Ascending aorta (tissue), 2 donors: Measurements from ENCODE around the gene ROR1. TPM values are rescaled to one million over a fixed set of nuclear protein-coding genes. Genes with fewer than 3 reads are reported as not detected.

Experiments
- DNase-seq, 2 donors: peaks; one replicate each; pipeline ENCODE4 v3.0.0-alpha.2; 2019; ENCODE audit warnings: low spot score in 2 of 2
- H3K27ac ChIP-seq, 2 donors: fragments of 200-600 bp; sonication (generic); one replicate each; pipeline ENCODE4 v1.5.1; 2016 to 2017; ENCODE audit warnings: mild to moderate bottlenecking in 1 of 2
- H3K27me3 ChIP-seq: fragments of 200-600 bp; sonication (generic); one replicate; pipeline ENCODE4 v1.5.1; 2017
- H3K36me3 ChIP-seq, 2 donors: fragments of 200-600 bp; sonication (generic); one replicate each; pipeline ENCODE4 v1.5.1; 2016
- H3K4me1 ChIP-seq, 2 donors: fragments of 200-600 bp; sonication (generic); one replicate each; pipeline ENCODE4 v1.5.1; 2016 to 2017; ENCODE audit warnings: mild to moderate bottlenecking in 1 of 2
- H3K4me3 ChIP-seq, 2 donors: fragments of 200-600 bp; sonication (generic); one replicate each; pipeline ENCODE4 v1.5.1; 2016 to 2017; ENCODE audit warnings: mild to moderate bottlenecking in 1 of 2
- H3K9me3 ChIP-seq, 2 donors: fragments of 200-600 bp; sonication (generic); one replicate each; pipeline ENCODE4 v1.5.1; 2016
- intact Hi-C: fragments of 100-400 bp; cut with DNase I; formaldehyde crosslinking; loops from one replicate; pipeline ENCODE4 v1.15.1; 2023
- total RNA-seq: library from RNA; depleted of rRNA; stranded (reverse); fragments of >200 nt; gene quantifications from one replicate; pipeline ENCODE4 v1.1.0, GENCODE V29; 2016
- TF ChIP-seq, protein P1 (sequence below), 3 experiments: fragments of 200-600 bp in 2 of 3; fragments of 450-650 bp in 1 of 3; sonication (generic) in 2 of 3; IDR thresholded peaks; one replicate each; pipeline ENCODE4 v1.5.1; 2016 to 2019; ENCODE audit warnings: antibody characterized with exemption in 3 of 3, mild to moderate bottlenecking in 1 of 3, moderate library complexity in 1 of 3

The ROR1 gene
- total RNA-seq, 1 donor from 2014 or later, result 115 TPM

DNA sequence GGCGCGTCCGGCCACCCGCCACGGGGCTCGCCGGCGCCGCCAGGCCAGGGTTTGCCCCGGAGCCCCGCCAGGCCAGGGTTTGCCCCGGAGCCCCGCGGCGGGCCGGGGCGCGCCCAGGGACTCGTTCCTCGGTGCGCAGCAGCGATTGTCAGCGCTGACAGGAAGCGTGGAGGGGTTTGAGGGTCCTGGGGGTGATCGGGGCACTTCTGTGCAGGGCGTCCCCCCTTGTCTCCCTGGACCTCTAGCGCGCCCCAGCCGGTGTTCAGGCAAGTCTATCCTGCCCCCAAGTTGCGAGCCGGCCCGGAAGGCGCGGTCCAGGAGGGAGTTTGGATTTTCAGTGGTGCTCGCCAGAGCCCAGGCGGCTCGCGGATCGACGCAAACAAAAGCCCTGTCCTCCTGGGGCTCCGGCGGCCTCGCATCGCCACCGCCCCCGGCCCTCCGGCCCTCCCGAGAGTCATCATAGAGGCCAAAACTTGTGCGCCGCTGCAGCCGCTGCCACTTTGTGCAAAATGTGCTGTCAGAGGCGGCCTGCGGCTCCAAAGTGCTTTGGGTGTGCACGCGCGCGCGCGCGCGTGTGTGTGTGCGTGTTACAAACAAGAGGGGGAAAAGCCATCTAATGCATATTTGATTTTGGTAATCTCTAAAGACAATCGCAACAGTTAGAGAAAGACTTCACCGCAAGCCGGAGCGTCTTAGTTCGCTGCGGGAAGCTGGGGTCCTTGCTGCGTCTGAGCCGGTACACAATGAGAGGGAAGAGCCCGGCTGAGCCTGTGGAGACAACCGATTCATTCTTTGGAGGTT is 1.0 kb downstream of the ROR1 start:
- H3K27me3 ChIP-seq, result no peaks in the 10 kb centered on the region
- peaks cover 0 to 19% of the 10 kb centered on the region in 2 donors for H3K4me1 ChIP-seq
- intact Hi-C loops, result loop anchor here (1.0 to 5.0 kb wide), 7 partner anchors 40 to 468 kb away; no protein-coding TSS in a partner anchor
- H3K27ac ChIP-seq, result peak overlapping the region; percentile 96 to 99
- H3K36me3 ChIP-seq, result no peaks in the 10 kb centered on the region
- TF ChIP-seq, protein P1, sequence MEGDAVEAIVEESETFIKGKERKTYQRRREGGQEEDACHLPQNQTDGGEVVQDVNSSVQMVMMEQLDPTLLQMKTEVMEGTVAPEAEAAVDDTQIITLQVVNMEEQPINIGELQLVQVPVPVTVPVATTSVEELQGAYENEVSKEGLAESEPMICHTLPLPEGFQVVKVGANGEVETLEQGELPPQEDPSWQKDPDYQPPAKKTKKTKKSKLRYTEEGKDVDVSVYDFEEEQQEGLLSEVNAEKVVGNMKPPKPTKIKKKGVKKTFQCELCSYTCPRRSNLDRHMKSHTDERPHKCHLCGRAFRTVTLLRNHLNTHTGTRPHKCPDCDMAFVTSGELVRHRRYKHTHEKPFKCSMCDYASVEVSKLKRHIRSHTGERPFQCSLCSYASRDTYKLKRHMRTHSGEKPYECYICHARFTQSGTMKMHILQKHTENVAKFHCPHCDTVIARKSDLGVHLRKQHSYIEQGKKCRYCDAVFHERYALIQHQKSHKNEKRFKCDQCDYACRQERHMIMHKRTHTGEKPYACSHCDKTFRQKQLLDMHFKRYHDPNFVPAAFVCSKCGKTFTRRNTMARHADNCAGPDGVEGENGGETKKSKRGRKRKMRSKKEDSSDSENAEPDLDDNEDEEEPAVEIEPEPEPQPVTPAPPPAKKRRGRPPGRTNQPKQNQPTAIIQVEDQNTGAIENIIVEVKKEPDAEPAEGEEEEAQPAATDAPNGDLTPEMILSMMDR (IDR thresholded peaks at IDR 0.05), result no peak
- peak overlapping the region; percentile 77 to 92 for H3K4me3 ChIP-seq
- peak in 1 of 2 donors; percentile 73 for DNase-seq
- no peaks in the 10 kb centered on the region for H3K9me3 ChIP-seq

DNA sequence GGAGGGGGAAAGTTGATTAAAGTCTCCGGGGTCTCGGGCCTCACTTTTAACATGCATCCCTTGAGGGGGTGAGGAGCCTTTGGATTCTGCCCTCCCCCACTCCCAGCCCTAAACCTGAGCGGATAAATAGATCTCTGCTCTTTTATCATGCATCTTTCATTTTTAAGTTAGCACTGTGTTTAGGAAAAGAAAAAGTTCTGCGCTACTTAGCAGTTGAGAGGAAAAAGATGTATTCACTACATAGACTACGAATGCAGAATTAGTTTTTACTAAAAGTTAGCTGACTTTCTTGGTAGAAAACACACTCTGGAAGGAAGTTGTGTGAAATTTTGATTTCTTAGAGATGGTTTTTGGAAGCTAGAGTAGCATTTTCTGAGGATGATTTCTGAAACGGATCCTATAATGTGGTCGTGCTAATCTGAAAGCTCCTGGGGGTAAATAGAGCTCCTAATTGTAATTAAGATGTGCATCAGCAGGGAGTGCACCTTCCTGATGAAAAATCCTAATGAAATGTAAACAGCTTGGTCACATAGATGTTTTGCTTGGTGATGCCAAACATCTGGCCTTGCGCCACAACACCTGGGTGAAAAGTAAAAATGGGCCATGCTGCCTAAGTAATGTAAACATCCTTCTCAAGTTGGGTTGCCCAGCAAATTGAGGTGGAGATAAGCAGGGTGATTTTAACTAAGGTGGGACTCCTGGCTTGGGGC is 1.8 kb downstream of the ROR1 start:
- Histone ChIP-seq H3K4me3 (peak overlapping the region; percentile 77 to 92), H3K36me3 (no peaks in the 10 kb centered on the region), H3K4me1 (peaks cover 0 to 23% of the 10 kb centered on the region in 2 donors), H3K27me3 (no peaks in the 10 kb centered on the region), H3K9me3 (no peaks in the 10 kb centered on the region), H3K27ac (peak overlapping the region; percentile 96 to 99)
- DNase-seq, result no peak
- intact Hi-C loops, result loop anchor here (2.0 to 5.0 kb wide), 5 partner anchors 39 to 467 kb away; no protein-coding TSS in a partner anchor
- TF ChIP-seq, protein P1 (IDR thresholded peaks at IDR 0.05), result no peak

DNA sequence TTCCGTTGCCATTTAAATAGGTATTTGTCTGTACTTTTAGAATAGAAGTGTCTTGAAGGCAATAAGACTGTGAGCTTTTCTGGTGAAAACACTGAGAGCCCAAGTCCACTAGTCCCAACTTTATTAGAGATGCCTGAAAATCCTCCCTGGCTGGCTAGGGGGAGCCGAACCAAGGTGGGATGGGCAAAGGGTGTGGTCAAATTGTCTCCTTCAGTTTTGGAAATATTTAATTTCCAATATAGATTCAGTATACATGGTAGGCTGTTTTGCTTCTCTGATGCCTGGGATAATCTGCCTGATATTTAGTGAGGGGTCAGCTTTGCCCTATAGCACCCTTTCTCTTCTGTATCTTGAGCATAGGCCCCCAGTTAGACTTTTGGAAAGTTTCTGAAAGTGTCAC is 3.5 kb downstream of the ROR1 start:
- Histone ChIP-seq H3K9me3 (no peaks in the 10 kb centered on the region), H3K4me1 (peaks cover 0 to 36% of the 10 kb centered on the region in 2 donors), H3K27me3 (no peaks in the 10 kb centered on the region), H3K4me3 (peak overlapping the region in 1 of 2 donors; percentile 92), H3K36me3 (no peaks in the 10 kb centered on the region), H3K27ac (peak overlapping the region; percentile 96 to 99)
- DNase-seq, result no peak
- TF ChIP-seq, protein P1 (IDR thresholded peaks at IDR 0.05), result no peak
- intact Hi-C loops, result loop anchor here (5.0 kb wide), 1 partner anchor 160 kb away; no protein-coding TSS in a partner anchor

DNA sequence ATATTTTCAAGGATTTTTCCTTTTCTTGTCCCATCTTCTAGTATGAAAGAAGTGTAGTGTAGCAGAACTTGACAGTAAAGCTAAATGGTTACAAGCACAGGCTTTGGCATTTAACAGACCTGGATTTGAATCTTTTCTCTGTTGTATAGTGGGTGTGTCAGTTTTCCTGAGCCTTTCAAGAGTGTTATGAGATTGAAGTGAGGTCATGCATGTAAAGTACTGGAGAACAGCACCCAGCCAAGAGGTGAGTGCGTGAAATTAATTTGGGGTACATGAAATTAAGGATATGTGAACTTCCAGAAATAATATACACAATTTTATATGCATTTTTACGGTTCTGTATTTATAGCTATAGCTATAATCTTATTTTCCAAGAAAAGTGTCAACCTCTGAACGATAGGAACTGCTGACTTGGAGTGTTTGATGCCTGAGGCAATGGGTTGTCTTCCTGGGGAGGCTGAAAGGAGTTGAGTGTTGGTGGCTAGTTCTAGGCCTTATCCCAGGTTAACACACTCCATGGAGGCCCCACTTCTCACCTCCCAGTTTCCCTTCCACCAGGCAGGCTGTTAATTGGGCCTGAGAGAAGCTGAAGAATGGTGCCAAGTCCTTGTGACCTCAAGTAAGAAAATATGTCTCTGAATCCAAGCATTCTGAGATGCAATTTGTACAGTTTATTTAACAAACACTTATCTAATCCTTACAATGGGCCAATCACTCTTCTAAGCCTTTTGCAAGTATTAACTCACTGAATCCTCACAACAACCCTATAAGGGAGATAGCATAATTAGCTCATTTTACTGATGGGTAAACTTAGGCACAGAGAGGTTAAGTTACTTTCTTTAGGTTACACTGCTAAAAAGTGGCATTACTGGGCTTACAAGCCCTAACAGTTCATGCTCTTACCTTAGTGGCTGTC is 4.4 kb downstream of the ROR1 start:
- TF ChIP-seq, protein P1 (IDR thresholded peaks at IDR 0.05), result no peak
- no peaks in the 10 kb centered on the region for H3K36me3 ChIP-seq
- H3K9me3 ChIP-seq, result no peaks in the 10 kb centered on the region
- H3K4me3 ChIP-seq, result no peak overlapping the region
- no peaks in the 10 kb centered on the region for H3K27me3 ChIP-seq
- intact Hi-C loops, result loop anchor here (5.0 kb wide), 1 partner anchor 161 kb away; no protein-coding TSS in a partner anchor
- H3K27ac ChIP-seq, result peak overlapping the region; percentile 6 to 46
- peaks cover 0 to 39% of the 10 kb centered on the region in 2 donors for H3K4me1 ChIP-seq
- no peak for DNase-seq
